C4-2B (cell line): ENCODE results near the gene DNAH17.

Experiments
- CTCF ChIP-seq: fragments of 450-650 bp; conservative IDR thresholded peaks from 2 replicates; pipeline ENCODE4 v1.5.1; 2017; ENCODE audit warnings: mild to moderate bottlenecking
- ZFX ChIP-seq: fragments of 450-650 bp; IDR thresholded peaks from 2 replicates; pipeline ENCODE4 v1.6.1; 2017

- no peak for TF ChIP-seq CTCF
- TF ChIP-seq ZFX, result no peak
Measured at GRCh38 chr17:78515480-78515879, 61.7 kb downstream of the DNAH17 start.
